Glutamatergic neuron (in vitro differentiated cells): ENCODE results near the gene HMCN1. TPM values are rescaled to one million over a fixed set of nuclear protein-coding genes. Genes with fewer than 3 reads are reported as not detected.

Experiments used
- DNase-seq: peaks from one replicate; pipeline ENCODE4 v3.0.0; 2022
- H3K27ac Mint-ChIP-seq: one replicate; pipeline ENCODE4 v1.8.0; 2020; ENCODE audit warnings: mild to moderate bottlenecking, mixed read lengths, inconsistent platforms; ENCODE audit not compliant: unreplicated experiment
- H3K27me3 Mint-ChIP-seq: one replicate; pipeline ENCODE4 v1.8.0; 2020; ENCODE audit warnings: mild to moderate bottlenecking, moderate library complexity, mixed read lengths, inconsistent platforms; ENCODE audit not compliant: unreplicated experiment
- H3K36me3 Mint-ChIP-seq: one replicate; pipeline ENCODE4 v1.8.0; 2020; ENCODE audit warnings: mild to moderate bottlenecking, mixed read lengths, inconsistent platforms; ENCODE audit not compliant: unreplicated experiment
- H3K4me1 Mint-ChIP-seq: one replicate; pipeline ENCODE4 v1.8.0; 2020; ENCODE audit warnings: mild to moderate bottlenecking, low read depth, mixed read lengths, inconsistent platforms; ENCODE audit not compliant: unreplicated experiment
- H3K4me3 Mint-ChIP-seq: one replicate; pipeline ENCODE4 v1.8.0; 2020; ENCODE audit warnings: mild to moderate bottlenecking, mixed read lengths, inconsistent platforms; ENCODE audit not compliant: unreplicated experiment
- H3K9me3 Mint-ChIP-seq: one replicate; pipeline ENCODE4 v1.8.0; 2020; ENCODE audit warnings: mild to moderate bottlenecking, moderate library complexity, mixed read lengths, inconsistent platforms; ENCODE audit not compliant: unreplicated experiment
- CTCF ChIP-seq: fragments of 200-600 bp; sonication (generic); IDR thresholded peaks from one replicate; pipeline ENCODE4 v1.5.0; 2021; ENCODE audit not compliant: partially characterized antibody, unreplicated experiment
- total RNA-seq: library from RNA; stranded (reverse); fragmentation: NEBNext Ultra II Directional; extraction: Animal tissue kit (Norgen Biotek cat#: 25700); gene quantifications from one replicate; pipeline ENCODE4 v1.2.1, GENCODE V29; 2021; ENCODE audit not compliant: unreplicated experiment

The HMCN1 gene
- total RNA-seq, 1 donor from 2014 or later: 0.93 TPM

DNA sequence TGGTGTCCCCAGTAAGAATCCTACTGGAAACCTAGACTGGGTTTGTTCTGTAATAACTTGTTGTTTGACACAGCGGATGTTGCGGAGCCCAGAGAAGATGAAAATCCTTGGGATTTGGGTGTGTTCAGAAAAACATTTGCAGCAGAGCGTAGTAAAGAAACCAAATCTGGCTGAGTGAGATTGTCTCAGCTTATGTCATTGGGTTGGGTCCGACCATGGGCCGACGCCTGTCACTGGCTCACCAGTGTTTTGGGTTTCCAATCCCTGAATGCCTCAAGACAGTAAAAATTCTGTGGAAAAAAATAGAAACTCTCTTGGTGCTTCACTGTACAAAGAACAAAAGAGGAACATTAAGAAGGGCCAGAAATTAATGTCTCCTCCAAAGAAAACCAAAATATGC is 494.6 kb downstream of the HMCN1 start:
- H3K27me3 Mint-ChIP-seq: no peaks in the 10 kb centered on the region
- H3K4me1 Mint-ChIP-seq: no peaks in the 10 kb centered on the region
- no peaks in the 10 kb centered on the region for H3K9me3 Mint-ChIP-seq
- no peak overlapping the region for H3K27ac Mint-ChIP-seq
- H3K4me3 Mint-ChIP-seq: no peak overlapping the region
- TF ChIP-seq CTCF: no peak
- no peak for DNase-seq
- H3K36me3 Mint-ChIP-seq: no peaks in the 10 kb centered on the region

GRCh38 chr1:186231861-186232436 is 497.8 kb downstream of the HMCN1 start:
- no peak overlapping the region for H3K27ac Mint-ChIP-seq
- H3K4me1 Mint-ChIP-seq: no peaks in the 10 kb centered on the region
- H3K27me3 Mint-ChIP-seq: no peaks in the 10 kb centered on the region
- no peak overlapping the region for H3K4me3 Mint-ChIP-seq
- DNase-seq: no peak
- TF ChIP-seq CTCF: no peak
- H3K9me3 Mint-ChIP-seq: no peaks in the 10 kb centered on the region
- no peaks in the 10 kb centered on the region for H3K36me3 Mint-ChIP-seq

DNA sequence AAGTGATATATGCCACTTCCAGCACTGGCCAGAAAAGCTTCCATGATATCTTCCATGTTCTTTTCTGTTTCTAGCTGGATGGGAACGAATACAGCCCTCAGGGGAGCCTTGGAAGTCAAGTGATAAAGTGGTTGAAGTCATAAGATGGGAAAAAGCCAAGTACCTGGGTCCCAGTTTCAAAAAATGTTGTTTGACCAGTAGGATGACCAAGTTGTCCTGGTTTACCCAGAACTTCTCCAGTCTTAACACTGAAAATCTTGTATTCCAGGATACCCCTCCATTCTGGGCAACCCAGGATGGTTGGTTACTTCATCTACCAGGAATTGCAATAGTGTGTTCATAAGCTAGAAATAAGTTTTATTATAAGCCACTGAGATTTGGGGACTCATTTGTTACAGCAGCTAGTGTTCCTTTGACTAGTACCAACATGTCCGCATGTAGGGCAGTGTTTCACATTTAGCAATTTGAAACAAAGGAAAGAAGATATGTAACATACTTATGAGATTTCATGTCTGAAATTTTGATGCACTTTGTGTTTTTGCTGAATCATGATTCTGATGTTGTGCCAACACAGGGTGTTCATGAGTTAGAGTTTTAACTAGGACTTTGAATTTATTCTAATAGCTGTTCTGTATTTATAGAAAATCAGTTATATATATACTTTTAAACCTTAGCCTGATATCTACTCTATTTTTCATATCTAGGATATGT is 500.9 kb downstream of the HMCN1 start:
- Mint-ChIP-seq H3K4me3 (no peak overlapping the region), H3K36me3 (no peaks in the 10 kb centered on the region), H3K27ac (no peak overlapping the region), H3K4me1 (no peaks in the 10 kb centered on the region), H3K27me3 (no peaks in the 10 kb centered on the region), H3K9me3 (no peaks in the 10 kb centered on the region)
- TF ChIP-seq CTCF: no peak
- no peak for DNase-seq

GRCh38 chr1:186235696-186236095 is 501.5 kb downstream of the HMCN1 start:
- Mint-ChIP-seq H3K4me3 (no peak overlapping the region), H3K27ac (no peak overlapping the region), H3K9me3 (no peaks in the 10 kb centered on the region), H3K27me3 (no peaks in the 10 kb centered on the region), H3K4me1 (no peaks in the 10 kb centered on the region), H3K36me3 (no peaks in the 10 kb centered on the region)
- no peak for TF ChIP-seq CTCF
- no peak for DNase-seq

DNA sequence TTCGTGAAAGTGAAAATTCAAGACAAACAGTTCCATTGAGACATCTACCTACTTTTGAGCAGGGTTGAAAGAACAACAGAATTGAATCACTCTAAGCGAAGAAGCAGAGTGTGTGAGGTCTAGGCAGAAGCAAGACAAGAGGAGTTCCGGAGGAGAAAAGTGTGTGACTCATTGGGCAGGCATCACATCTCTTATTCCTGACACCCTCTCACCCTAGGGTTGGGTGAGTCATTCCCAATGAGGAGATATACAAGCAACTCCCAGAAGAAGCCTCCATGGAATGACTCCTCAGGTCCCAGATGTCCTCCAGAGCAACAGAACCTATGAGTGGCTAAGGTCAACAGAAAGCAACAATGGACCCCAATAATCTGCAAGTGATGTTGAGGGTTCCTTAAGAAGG is 502.7 kb downstream of the HMCN1 start:
- H3K27ac Mint-ChIP-seq: no peak overlapping the region
- no peaks in the 10 kb centered on the region for H3K36me3 Mint-ChIP-seq
- no peaks in the 10 kb centered on the region for H3K4me1 Mint-ChIP-seq
- TF ChIP-seq CTCF: no peak
- H3K4me3 Mint-ChIP-seq: no peak overlapping the region
- no peaks in the 10 kb centered on the region for H3K9me3 Mint-ChIP-seq
- DNase-seq: no peak
- H3K27me3 Mint-ChIP-seq: no peaks in the 10 kb centered on the region
